HG03039 (cell line): Measurements from ENCODE around the gene CDC37L1.
A peak's percentile ranks its signal among the peaks of the same experiment; 100 is the strongest.
"Not testable (repeated sequence)": the region's sequence is repeated elsewhere in the genome, so short reads cannot be mapped to it uniquely, and the experiment has no call there.

Source experiments
- ATAC-seq: cut with Tn5 transposase; IDR thresholded peaks from one replicate; pipeline ENCODE4 v1.9.1; 2021; ENCODE audit warnings: mild to moderate bottlenecking, moderate library complexity; ENCODE audit not compliant: unreplicated experiment

CDC37L1 gene

DNA sequence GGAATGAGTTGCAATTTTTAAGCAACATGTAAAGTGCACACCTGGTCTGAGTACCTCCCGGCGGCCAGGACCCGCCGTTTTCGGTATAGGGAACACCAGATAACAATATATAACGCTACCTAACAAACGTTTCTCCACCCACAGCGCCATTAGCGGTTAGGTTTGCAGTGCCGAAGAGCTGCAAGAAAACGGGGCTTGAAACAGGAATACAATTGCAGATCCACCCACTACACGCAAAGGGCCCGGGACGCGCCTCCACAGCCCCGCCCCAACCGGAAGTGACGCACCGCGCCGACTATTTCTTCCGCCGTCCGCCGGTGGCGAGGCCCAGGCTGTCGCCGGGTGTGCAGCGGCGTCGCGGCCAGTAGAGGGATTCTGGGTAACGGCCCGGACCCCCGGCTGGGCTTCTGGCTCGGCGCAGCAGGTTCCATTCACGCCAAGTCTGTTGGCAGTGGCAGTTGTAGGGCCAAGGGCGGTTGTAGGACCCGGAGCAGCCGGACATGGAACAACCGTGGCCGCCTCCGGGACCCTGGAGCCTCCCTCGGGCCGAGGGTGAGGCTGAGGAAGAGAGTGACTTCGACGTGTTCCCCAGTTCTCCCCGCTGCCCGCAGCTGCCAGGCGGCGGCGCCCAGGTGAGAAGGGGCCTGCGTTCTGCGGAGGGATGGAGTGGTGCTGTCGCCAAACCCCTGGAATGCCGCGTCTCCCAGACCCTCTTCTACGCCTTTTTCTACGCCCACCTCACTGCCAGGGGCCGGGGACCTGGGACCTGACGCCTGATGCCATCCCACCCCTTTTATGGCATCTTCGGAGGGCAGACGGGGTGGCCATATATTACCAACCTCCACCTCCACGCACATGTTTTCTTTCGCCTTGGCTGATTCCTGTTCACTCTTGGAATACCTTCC is at the start of gene CDC37L1:
Gene CDC37L1, plus strand, starts transcription at position 302 of the 905 bp plus-strand sequence. Its CDS starts 199 bp downstream, at position 501.
- ATAC-seq, result peak; percentile 93

DNA sequence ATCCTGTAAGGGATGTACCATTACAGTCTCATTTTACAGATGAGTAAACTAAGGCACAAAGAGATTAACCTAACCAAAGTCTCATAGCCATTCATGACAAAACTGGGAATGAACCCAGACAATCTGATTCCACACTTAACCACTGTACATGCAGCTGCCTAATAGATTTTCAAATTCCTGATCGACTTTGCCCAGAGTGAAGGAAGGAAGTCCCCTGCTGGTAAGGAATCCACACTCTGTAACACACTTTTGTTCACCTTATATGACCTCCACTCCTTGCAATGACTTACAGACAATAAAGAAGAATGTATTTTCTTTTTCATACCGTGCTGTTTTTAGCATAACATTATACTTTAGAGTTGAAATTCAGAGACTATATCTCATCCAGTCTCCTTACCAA is 48.5 kb upstream of the CDC37L1 start:
- ATAC-seq, result no peak

DNA sequence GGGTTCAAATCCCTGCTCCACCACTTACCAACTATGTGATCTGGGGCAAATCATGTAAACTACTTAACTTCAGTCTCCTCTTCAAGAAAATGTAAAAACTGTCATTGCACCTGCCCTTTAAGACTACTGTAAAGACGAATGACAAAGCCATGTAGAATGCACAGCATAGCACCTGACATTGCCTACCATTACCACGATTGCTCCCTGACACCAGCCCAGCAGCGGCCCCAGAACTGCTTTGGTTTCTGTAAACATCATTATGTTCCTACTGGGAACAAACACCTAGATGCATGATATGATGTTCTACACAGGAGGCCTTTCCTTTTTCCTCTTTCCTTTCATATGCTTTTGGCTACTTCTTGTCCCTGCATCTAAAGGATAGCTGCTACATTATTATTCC is 40.4 kb upstream of the CDC37L1 start:
- no peak for ATAC-seq

DNA sequence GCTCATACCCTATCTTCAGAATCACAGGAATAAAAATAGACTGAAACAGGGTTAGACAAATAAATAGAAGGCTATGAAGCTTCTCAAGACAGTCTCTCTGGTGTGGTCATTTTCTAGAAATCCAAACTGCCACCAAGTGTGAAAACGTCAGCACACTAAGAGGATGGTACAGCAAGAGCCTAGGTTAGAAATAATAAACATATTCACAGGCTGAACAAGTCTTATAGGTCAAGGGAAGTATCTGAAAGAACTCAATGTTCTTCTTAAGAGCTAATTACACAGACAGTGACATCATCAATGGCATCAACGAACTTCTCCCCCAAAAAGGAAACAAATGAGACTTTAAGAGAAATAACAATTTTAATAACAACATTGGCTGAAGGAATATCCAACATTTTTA is 39.9 kb upstream of the CDC37L1 start:
- ATAC-seq, result no peak

GRCh38 chr9:4640027-4640426 is 39.3 kb upstream of the CDC37L1 start:
- ATAC-seq, result no peak

DNA sequence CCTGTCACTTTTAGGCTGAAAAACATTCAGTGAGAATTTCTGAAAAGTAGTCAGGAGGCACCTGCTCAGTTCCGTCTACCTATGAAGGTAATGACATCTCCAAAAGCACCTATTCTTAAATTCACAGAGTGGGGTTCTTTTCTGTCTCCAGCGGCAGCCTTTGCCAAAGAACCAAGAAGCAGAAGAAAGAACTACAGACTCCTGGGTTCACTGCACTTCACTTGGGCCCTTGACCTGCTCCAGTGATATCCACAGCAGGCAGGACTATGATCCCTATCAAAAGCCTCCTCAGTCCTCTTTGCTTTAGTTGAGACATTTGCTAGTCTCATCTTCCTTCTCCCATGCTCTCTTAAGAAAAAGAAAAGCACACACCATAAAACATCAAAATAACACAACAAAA is 37.0 kb upstream of the CDC37L1 start:
- ATAC-seq, result no peak

- ATAC-seq, result no peak
Measured at GRCh38 chr9:4654084-4654483, 25.3 kb upstream of the CDC37L1 start.

DNA sequence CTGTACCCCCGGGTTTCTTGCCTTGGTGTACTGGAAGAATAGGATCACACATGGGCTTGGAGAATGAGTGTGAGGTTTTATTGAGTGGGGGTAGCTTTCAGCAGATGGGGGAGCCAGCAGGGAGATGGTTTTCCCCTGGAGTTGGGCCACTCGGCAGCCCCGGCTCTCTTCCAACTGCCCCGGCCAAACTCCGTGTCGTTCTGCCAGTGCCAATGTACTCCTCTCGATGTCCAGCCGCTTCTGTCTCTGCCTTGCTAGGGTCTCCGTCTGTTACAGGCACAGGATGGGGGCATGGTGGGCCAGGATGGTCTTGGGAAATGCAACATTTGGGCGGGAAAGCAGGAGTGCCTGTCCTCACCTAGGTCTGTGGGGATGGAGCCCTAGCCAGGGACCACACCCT is 24.8 kb upstream of the CDC37L1 start:
- ATAC-seq, result no peak

GRCh38 chr9:4656196-4656595 is 23.2 kb upstream of the CDC37L1 start:
- ATAC-seq, result not testable (repeated sequence)

DNA sequence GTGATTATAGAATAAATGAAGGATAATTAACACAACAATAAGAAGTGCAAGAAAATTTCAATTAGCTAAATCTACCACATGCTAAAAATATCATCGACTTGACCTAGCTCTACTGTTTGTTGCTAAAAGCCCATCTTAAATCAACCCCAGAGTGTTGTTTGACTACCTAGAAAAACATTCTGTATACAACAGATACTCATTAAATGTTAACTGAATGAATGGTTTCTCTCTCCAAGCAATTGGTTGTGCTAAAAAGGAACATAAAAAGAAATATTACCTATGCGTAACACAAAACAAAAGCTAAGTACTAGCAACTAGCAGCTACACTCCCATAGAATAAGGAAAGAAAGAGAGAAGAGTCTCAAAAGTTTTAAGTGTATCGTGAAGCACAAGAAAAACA is 22.7 kb upstream of the CDC37L1 start:
- no peak for ATAC-seq

GRCh38 chr9:4657426-4658159 is 21.8 kb upstream of the CDC37L1 start:
- ATAC-seq, result no peak

- ATAC-seq, result not testable (repeated sequence)
Measured at GRCh38 chr9:4660665-4661064, 18.7 kb upstream of the CDC37L1 start.

- no peak for ATAC-seq
Measured at GRCh38 chr9:4661165-4661564, 18.2 kb upstream of the CDC37L1 start.

GRCh38 chr9:4661611-4662010 is 17.8 kb upstream of the CDC37L1 start:
- ATAC-seq, result no peak

DNA sequence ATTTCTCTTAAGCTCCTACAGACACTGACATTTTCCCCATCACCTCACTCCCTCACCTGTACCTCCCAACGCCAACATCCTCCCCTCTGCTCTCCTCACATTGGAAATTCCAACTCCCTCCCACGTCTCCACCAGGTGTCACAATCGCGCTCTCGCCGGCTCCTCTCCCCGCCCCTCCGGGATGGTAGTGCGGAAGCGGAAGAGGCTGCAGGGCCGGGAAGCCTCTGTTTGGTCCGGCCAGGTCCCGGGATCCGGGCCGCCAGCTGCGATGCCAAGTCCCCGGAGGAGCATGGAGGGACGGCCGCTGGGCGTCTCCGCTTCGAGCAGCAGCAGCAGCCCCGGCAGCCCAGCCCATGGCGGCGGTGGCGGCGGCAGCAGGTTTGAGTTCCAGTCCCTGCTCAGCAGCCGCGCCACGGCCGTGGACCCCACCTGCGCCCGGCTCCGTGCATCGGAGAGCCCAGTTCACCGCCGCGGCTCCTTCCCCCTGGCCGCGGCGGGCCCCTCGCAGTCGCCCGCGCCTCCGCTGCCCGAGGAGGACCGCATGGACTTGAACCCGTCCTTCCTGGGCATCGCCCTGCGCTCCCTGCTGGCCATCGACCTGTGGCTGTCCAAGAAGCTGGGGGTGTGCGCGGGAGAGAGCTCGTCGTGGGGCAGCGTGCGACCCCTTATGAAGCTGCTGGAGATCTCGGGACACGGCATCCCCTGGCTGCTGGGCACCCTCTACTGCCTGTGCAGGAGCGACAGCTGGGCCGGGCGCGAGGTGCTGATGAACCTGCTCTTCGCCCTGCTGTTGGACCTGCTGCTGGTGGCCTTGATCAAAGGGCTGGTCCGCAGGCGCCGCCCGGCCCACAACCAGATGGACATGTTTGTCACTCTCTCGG is 17.0 kb upstream of the CDC37L1 start, which contains the start of gene PLPP6:
Gene PLPP6, plus strand, starts transcription at position 187 of the 881 bp plus-strand sequence. Its CDS starts 82 bp downstream, at position 269.
- ATAC-seq, result peak; percentile 85

DNA sequence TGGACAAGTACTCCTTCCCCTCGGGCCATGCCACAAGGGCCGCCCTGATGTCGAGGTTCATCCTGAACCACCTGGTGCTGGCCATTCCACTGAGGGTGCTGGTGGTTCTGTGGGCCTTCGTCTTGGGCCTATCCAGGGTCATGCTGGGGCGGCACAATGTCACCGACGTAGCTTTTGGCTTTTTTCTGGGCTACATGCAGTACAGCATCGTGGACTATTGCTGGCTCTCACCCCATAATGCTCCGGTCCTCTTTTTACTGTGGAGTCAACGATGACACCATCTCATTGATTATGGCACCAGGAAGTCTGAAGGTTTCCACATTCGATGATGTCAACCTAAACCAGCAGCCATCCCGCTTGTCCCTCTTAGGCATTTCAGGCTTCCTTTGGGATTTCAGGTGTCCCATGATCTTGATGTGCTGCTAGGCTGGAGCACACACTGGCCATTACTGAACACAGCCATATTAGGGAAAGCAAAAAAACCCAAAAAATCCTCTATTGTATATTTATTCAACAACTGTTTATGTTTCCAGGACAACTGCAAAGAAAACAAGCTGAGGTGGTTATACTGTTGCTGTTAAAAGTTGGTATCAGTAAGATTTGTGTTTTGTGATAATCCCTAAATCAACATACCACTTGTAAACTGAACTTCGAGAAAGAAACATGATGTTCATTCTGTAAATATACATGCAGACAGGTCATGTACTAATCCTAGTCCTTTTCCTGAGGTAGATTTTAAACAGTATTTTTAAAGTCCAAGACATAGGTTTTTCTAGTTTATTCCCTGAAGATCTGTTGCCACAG is 16.2 kb upstream of the CDC37L1 start:
- ATAC-seq, result no peak

DNA sequence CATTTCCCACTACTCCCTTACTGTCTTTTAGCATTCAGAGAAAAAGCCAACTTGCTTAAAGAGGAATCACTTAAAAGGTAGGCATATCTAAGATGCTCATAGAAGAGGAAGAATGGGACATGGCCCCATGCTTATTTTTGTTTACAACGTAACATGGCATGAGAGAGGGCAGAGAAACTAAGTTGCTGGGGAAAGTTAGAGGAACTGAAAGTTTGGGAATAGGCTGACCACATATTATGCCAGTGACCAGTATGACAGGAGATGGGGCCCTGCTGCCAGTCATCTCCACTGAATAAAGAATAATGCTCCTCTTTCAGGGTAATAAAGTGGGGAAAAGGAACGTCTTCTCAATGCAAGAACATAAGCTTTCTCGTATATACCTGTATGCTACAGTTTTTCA is 15.4 kb upstream of the CDC37L1 start:
- no peak for ATAC-seq

GRCh38 chr9:4665357-4665756 is 14.0 kb upstream of the CDC37L1 start:
- no peak for ATAC-seq

DNA sequence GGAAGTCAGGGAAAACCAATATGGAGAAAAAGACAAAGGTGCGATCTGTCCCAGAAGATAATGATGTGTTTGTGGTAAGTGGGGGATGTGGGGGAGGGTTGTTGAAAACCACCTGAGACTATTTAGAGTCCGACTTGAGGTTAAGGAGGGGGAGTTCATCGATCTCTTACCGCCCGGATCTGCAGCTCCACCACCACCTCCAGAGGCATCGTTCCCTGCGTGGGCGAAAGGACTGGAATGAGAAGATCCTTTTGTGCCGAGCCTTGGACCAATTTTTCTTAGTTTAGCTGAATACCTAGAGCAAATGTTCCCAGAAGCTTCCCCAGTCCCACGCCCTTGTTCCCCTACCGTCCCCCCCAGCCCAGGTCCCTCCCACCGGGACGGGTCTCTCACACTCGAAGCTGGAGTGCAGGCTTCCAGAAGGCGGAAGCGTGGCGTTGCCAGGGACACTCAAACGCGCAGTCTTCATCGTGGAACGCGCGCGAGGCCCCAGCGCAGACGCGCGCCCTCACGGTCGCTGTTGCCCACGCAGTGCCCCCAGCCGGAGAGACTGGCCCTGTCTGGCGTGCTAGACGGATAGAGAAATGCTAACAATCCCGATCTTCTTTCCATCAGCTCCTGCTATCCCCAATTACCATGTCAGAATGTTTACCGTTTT is 13.2 kb upstream of the CDC37L1 start, which contains the start of gene SPATA6L:
Gene SPATA6L, minus strand, starts transcription at position 439 of the 658 bp plus-strand sequence. Its CDS starts 230 bp downstream, at position 209.
- no peak for ATAC-seq
